Lower leg skin (tissue), 4 donors: ENCODE data around the gene TAS1R2. TPM values are rescaled to one million over a fixed set of nuclear protein-coding genes. Genes with fewer than 3 reads are reported as not detected.

Source experiments
- DNase-seq, 2 donors: peaks; one replicate each; pipeline ENCODE4 v3.0.0-alpha.2; 2019; ENCODE audit warnings: low spot score in 2 of 2
- H3K4me3 ChIP-seq: fragments of 200-600 bp; sonication (generic); 2 replicates; pipeline ENCODE4 v1.5.1; 2017; ENCODE audit warnings: mild to moderate bottlenecking, low read depth; ENCODE audit not compliant: poor library complexity, severe bottlenecking
- CTCF ChIP-seq, 3 donors: fragments of 450-650 bp; IDR thresholded peaks; one replicate each; pipeline ENCODE4 v1.5.1; 2016; ENCODE audit warnings: antibody characterized with exemption in 3 of 3, mild to moderate bottlenecking in 3 of 3, moderate library complexity in 2 of 3
- POLR2A ChIP-seq, 2 donors: fragments of 450-650 bp; IDR thresholded peaks; one replicate each; pipeline ENCODE4 v1.6.1; 2016 to 2017; ENCODE audit warnings: antibody characterized with exemption in 2 of 2, mild to moderate bottlenecking in 1 of 2, moderate library complexity in 1 of 2
- WGBS, 2 donors: methylation state at CpG; one replicate each; pipeline ENCODE4 v1.1.5; 2018; 5-methylcytosine and 5-hydroxymethylcytosine counted together
- intact Hi-C: fragments of 100-400 bp; cut with DNase I; formaldehyde crosslinking; loops from one replicate; pipeline ENCODE4 v1.15.0; 2023; ENCODE audit warnings: low total_unique reads
- total RNA-seq, 4 donors: library from RNA; depleted of rRNA; stranded (reverse); fragments of >200 nt; gene quantifications; one replicate each; pipeline ENCODE4 v1.1.0, GENCODE V29; 2016

TAS1R2 gene
- total RNA-seq, 4 donors from 2014 or later, result 0.38 TPM; not detected in 3

GRCh38 chr1:18796950-18797349, 62.5 kb downstream of the TAS1R2 start:
- intact Hi-C loops, result no loop called here
- no peak overlapping the region for H3K4me3 ChIP-seq
- WGBS, 2 donors, result 68 to 88% methylated on average over 3 of the region's 3 CpGs
- TF ChIP-seq POLR2A (IDR thresholded peaks at IDR 0.05), result no peak
- TF ChIP-seq CTCF (IDR thresholded peaks at IDR 0.05), result no peak
- no peak for DNase-seq

- no peak for TF ChIP-seq CTCF (IDR thresholded peaks at IDR 0.05)
- no peak for TF ChIP-seq POLR2A (IDR thresholded peaks at IDR 0.05)
- no peak for DNase-seq
- H3K4me3 ChIP-seq, result no peak overlapping the region
- WGBS, 2 donors, result 73 to 79% methylated on average over 14 of the region's 14 CpGs
- intact Hi-C loops, result no loop called here
Measured at GRCh38 chr1:18795002-18795689, 64.3 kb downstream of the TAS1R2 start.

- intact Hi-C loops, result no loop called here
- no peak for DNase-seq
- TF ChIP-seq POLR2A (IDR thresholded peaks at IDR 0.05), result no peak
- no peak for TF ChIP-seq CTCF (IDR thresholded peaks at IDR 0.05)
- no peak overlapping the region for H3K4me3 ChIP-seq
- WGBS, 2 donors, result 29 to 40% methylated on average over 5 of the region's 5 CpGs
Measured at GRCh38 chr1:18794561-18794960, 64.9 kb downstream of the TAS1R2 start.

DNA sequence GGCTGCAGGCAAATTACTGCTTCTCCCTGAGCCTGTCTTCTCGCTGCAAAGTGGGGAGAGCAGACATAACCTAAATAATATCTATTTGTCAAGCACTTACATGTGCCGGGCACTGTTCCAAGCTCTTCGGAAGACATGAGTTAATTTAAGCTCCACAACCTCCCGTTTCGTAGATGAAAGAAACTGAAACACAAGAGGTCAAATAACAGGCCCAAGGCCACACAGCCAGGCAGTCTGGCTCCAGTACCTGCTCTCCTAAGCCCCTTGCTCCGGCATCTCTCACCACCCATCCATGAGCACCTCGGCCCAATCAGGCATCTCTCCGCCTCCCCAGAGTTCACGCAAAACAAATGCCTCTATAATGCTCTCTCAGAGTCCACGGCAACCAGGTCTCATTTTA, 65.4 kb downstream of the TAS1R2 start:
- TF ChIP-seq CTCF (IDR thresholded peaks at IDR 0.05) (no peak), POLR2A (IDR thresholded peaks at IDR 0.05) (no peak)
- H3K4me3 ChIP-seq, result no peak overlapping the region
- WGBS, 2 donors, result 33 to 35% methylated on average over 10 of the region's 10 CpGs
- DNase-seq, result no peak
- intact Hi-C loops, result no loop called here

DNA sequence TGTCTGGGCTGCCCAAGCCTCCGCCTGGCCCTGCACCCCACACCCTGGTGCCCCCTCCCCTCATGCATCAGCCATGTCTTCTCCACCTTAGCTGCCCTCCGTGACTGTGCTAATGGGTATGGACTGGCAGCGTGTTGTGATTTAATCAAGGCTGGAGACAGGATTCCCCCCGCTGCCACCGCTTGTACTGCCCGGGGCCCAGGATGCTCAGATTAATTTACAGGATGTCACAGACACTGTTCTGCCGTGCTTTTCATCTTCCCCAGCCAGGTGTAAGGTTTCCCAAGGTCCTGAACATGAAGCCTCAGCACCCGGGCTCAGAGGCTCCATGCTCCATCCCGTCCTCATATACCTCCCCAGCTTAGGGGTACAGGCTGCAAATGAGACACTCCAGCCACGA, 66.3 kb downstream of the TAS1R2 start:
- no peak for TF ChIP-seq CTCF (IDR thresholded peaks at IDR 0.05)
- TF ChIP-seq POLR2A (IDR thresholded peaks at IDR 0.05), result no peak
- no peak for DNase-seq
- WGBS, 2 donors, result 59 to 63% methylated on average over 10 of the region's 10 CpGs
- no peak overlapping the region for H3K4me3 ChIP-seq
- intact Hi-C loops, result no loop called here

GRCh38 chr1:18792747-18793146, 66.7 kb downstream of the TAS1R2 start:
- DNase-seq, result no peak
- TF ChIP-seq CTCF (IDR thresholded peaks at IDR 0.05) (no peak), POLR2A (IDR thresholded peaks at IDR 0.05) (no peak)
- no peak overlapping the region for H3K4me3 ChIP-seq
- intact Hi-C loops, result no loop called here
- 85 to 87% methylated on average over 3 of the region's 3 CpGs for WGBS, 2 donors
